CD4-positive, alpha-beta memory T cell (primary cell): ENCODE data around the gene CYTH3. TPM values are rescaled to one million over a fixed set of nuclear protein-coding genes. Genes with fewer than 3 reads are reported as not detected.

Experiments
- CTCF ChIA-PET: fragments of 350-600 bp; sonication (Branson Sonifier 250); formaldehyde crosslinking; loops from one replicate; lab custom pipeline; 2021; ENCODE audit warnings: inconsistent platforms; ENCODE audit not compliant: partially characterized antibody; lab: Charles Lee
- POLR2A ChIA-PET: fragments of 350-600 bp; sonication (Branson Sonifier 250); formaldehyde crosslinking; loops from one replicate; lab custom pipeline; 2021; ENCODE audit not compliant: partially characterized antibody; lab: Charles Lee
- DNase-seq, 5 donors: peaks; one replicate each; pipeline versions ENCODE4 v3.0.0 to v3.0.0-alpha.2; 2020 to 2022; ENCODE audit warnings: mixed read lengths in 1 of 5
- H3K27ac ChIP-seq: one replicate; pipeline ENCODE4 v1.7.0; 2013; ENCODE audit warnings: low read depth, low read length
- H3K27me3 ChIP-seq: 2 replicates; pipeline ENCODE4 v1.7.0; 2013; ENCODE audit warnings: mild to moderate bottlenecking, low read length, moderate library complexity; ENCODE audit not compliant: insufficient read depth
- H3K36me3 ChIP-seq: 2 replicates; pipeline ENCODE4 v1.7.0; 2013; ENCODE audit warnings: mild to moderate bottlenecking, low read length, moderate library complexity; ENCODE audit not compliant: insufficient read depth
- H3K4me1 ChIP-seq: 2 replicates; pipeline ENCODE4 v1.7.0; 2013; ENCODE audit warnings: mild to moderate bottlenecking, low read length, moderate library complexity; ENCODE audit not compliant: insufficient read depth
- H3K4me3 ChIP-seq, 2 donors: one replicate each; pipeline ENCODE4 v1.7.0; 2013; ENCODE audit warnings: low read length in 2 of 2, mild to moderate bottlenecking in 1 of 2
- H3K9me3 ChIP-seq, 2 donors: one replicate each; pipeline ENCODE4 v1.7.0; 2013; ENCODE audit warnings: low read length in 2 of 2, control low read depth in 1 of 2; ENCODE audit not compliant: control insufficient read depth in 1 of 2
- H3K27ac Mint-ChIP-seq, 7 donors: one replicate each; pipeline ENCODE4 v1.8.0; 2020 to 2021; ENCODE audit warnings: mixed read lengths in 7 of 7, mild to moderate bottlenecking in 6 of 7, inconsistent platforms in 3 of 7, moderate library complexity in 3 of 7
- H3K27me3 Mint-ChIP-seq, 2 donors: one replicate each; pipeline ENCODE4 v1.8.0; 2020 to 2021; ENCODE audit warnings: mixed read lengths in 2 of 2
- H3K36me3 Mint-ChIP-seq, 2 donors: one replicate each; pipeline ENCODE4 v1.8.0; 2020 to 2021; ENCODE audit warnings: mixed read lengths in 2 of 2, inconsistent platforms in 1 of 2, mild to moderate bottlenecking in 1 of 2
- H3K4me1 Mint-ChIP-seq, 4 donors: one replicate each; pipeline ENCODE4 v1.8.0; 2020 to 2021; ENCODE audit warnings: mixed read lengths in 4 of 4, mild to moderate bottlenecking in 1 of 4
- H3K4me3 Mint-ChIP-seq, 8 donors: one replicate each; pipeline ENCODE4 v1.8.0; 2020 to 2021; ENCODE audit warnings: mixed read lengths in 8 of 8, mild to moderate bottlenecking in 7 of 8, moderate library complexity in 6 of 8, inconsistent platforms in 3 of 8
- H3K9me3 Mint-ChIP-seq, 8 donors: one replicate each; pipeline ENCODE4 v1.8.0; 2020 to 2021; ENCODE audit warnings: mixed read lengths in 8 of 8, mild to moderate bottlenecking in 5 of 8, inconsistent platforms in 3 of 8, moderate library complexity in 1 of 8
- intact Hi-C: fragments of 100-400 bp; cut with micrococcal nuclease; formaldehyde crosslinking; loops from one replicate; pipeline ENCODE4 v1.15.1; 2023
- polyA plus RNA-seq, 2 donors: library from polyadenylated mRNA; unstranded; fragments of 300-500 nt; fragmentation: Illumina TruSeq; gene quantifications; one replicate each; pipeline ENCODE4 v1.2.3, GENCODE V29; 2021
- total RNA-seq, 2 experiments: library from RNA; stranded (reverse); gene quantifications; one replicate each; pipeline ENCODE4 v1.2.3, GENCODE V29; 2021

The CYTH3 gene
- total and polyA plus RNA-seq, 4 experiments from 2014 or later: 4.0 to 9.1 (median 7.2) TPM

DNA sequence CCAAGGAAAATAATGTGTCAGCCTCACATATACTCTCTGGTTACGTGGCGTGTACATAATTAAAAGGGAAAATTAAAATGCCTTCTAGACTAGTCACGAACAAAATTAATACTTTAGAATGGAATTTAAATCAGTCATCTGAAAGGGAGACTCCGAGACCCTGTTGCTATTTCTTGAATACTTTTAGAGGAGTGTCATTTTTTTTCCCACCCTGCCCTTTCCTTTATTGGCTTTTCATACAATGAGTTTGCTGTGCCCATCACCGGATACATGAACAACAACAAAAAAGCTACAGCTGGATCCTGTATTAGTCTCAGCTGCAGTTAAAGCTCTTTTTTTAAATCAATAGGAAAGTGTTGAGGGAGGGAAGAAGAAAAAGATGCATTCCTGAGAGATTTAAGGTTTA is 20.1 kb downstream of the CYTH3 start:
- POLR2A ChIA-PET: no interaction called here
- Mint-ChIP-seq H3K27me3 (peaks cover 0 to 2% of the 10 kb centered on the region in 2 donors), H3K4me3 (no peak overlapping the region), H3K27ac (no peak overlapping the region), H3K36me3 (no peaks in the 10 kb centered on the region), H3K4me1 (peaks cover 15 to 36% (median 27%) of the 10 kb centered on the region in 4 donors), H3K9me3 (no peaks in the 10 kb centered on the region)
- Histone ChIP-seq H3K4me3 (no peak overlapping the region), H3K36me3 (no peaks in the 10 kb centered on the region), H3K9me3 (no peaks in the 10 kb centered on the region), H3K4me1 (peaks cover 12% of the 10 kb centered on the region), H3K27me3 (no peaks in the 10 kb centered on the region), H3K27ac (no peak overlapping the region)
- CTCF ChIA-PET: no interaction called here
- intact Hi-C loops: no loop called here
- DNase-seq: no peak

DNA sequence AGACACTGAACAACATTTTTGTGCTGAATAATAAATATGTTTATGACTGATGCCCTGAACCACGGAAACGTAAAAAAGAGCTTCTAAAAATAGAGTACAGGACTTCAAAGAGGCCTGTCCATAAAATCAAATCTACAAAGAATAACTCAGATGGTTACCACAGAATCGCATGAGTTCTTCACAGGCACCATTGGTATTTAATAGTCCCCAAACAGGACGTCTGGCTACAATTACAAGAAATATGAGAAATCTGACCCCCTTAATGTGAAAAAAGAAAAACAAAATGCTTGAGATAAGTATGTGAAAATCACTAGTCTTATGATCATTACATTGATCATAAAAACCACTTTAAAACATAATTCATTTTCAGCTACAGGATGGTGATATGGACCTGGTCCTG is 20.8 kb downstream of the CYTH3 start:
- peaks cover 5% of the 10 kb centered on the region for H3K4me1 ChIP-seq
- H3K36me3 ChIP-seq: no peaks in the 10 kb centered on the region
- DNase-seq: no peak
- CTCF ChIA-PET: interaction anchor here (0.7 kb wide), 1 partner anchor 9 kb away, joined by 4 read pairs; no protein-coding TSS in a partner anchor
- no peak overlapping the region for H3K4me3 ChIP-seq
- no peak overlapping the region for H3K4me3 Mint-ChIP-seq
- no peaks in the 10 kb centered on the region for H3K36me3 Mint-ChIP-seq
- H3K9me3 ChIP-seq: no peaks in the 10 kb centered on the region
- intact Hi-C loops: no loop called here
- H3K27ac ChIP-seq: no peak overlapping the region
- H3K27me3 Mint-ChIP-seq: peaks cover 0 to 2% of the 10 kb centered on the region in 2 donors
- no peak overlapping the region for H3K27ac Mint-ChIP-seq
- H3K4me1 Mint-ChIP-seq: peaks cover 8 to 29% (median 20%) of the 10 kb centered on the region in 4 donors
- POLR2A ChIA-PET: no interaction called here
- no peaks in the 10 kb centered on the region for H3K9me3 Mint-ChIP-seq
- H3K27me3 ChIP-seq: no peaks in the 10 kb centered on the region

DNA sequence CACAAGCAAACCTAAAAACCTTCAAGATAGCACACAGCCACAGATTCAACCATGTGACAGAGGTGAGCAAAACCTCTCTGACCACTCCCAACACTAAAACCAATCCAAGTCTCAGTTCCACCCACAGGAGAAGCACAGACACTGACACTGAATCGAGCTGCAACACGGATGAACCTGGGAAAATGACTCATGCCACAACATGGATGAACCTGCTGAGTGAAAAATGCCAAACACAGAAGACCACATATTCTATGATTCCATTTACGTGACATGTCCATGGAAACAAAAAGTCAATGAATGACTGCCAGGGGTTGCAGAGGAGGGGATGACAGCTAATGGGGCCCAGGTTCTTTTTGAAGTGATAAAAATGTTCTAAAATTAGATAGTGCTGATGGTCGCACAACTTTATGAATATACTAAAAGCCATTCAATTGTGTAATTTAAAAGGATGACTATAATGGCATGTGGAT is 22.0 kb downstream of the CYTH3 start:
- no peak overlapping the region for H3K27ac ChIP-seq
- H3K36me3 ChIP-seq: no peaks in the 10 kb centered on the region
- Mint-ChIP-seq H3K4me3 (peak overlapping the region in 2 of 8 donors; percentile 7 to 10), H3K9me3 (no peaks in the 10 kb centered on the region), H3K36me3 (no peaks in the 10 kb centered on the region), H3K27ac (peak overlapping the region in 2 of 7 donors; percentile 22 to 59), H3K4me1 (peaks cover 2 to 19% (median 14%) of the 10 kb centered on the region in 4 donors), H3K27me3 (peaks cover 0 to 2% of the 10 kb centered on the region in 2 donors)
- no peaks in the 10 kb centered on the region for H3K9me3 ChIP-seq
- POLR2A ChIA-PET: no interaction called here
- no peaks in the 10 kb centered on the region for H3K4me1 ChIP-seq
- no peak overlapping the region for H3K4me3 ChIP-seq
- CTCF ChIA-PET: no interaction called here
- no peak for DNase-seq
- intact Hi-C loops: no loop called here
- no peaks in the 10 kb centered on the region for H3K27me3 ChIP-seq

DNA sequence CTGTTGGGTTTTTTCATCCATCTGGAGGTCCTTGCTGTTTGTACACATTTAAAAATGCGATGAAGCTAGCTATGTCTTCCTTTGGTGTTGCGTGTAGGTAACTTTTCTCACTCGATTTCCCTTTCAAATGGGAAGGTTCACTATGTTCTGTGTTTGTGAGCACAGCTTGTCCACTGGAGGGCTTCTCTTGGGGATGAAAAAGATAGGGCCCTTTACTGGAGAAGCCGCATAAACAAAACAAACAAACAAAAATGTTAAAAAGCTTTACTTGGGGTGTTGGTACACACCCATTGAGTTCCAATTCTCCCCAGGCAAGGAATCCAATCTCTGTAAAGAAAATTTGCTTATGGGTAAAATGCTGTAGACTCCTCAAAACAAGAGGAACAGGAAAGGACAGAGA is 23.4 kb downstream of the CYTH3 start:
- intact Hi-C loops: no loop called here
- DNase-seq: no peak
- CTCF ChIA-PET: no interaction called here
- Histone ChIP-seq H3K4me3 (no peak overlapping the region), H3K4me1 (peaks cover 3% of the 10 kb centered on the region), H3K27me3 (no peaks in the 10 kb centered on the region), H3K27ac (no peak overlapping the region), H3K9me3 (no peaks in the 10 kb centered on the region), H3K36me3 (no peaks in the 10 kb centered on the region)
- Mint-ChIP-seq H3K27me3 (no peaks in the 10 kb centered on the region), H3K9me3 (no peaks in the 10 kb centered on the region), H3K27ac (peak overlapping the region in 1 of 7 donors; percentile 20), H3K36me3 (no peaks in the 10 kb centered on the region), H3K4me3 (no peak overlapping the region), H3K4me1 (peaks cover 2 to 15% (median 10%) of the 10 kb centered on the region in 4 donors)
- POLR2A ChIA-PET: no interaction called here

DNA sequence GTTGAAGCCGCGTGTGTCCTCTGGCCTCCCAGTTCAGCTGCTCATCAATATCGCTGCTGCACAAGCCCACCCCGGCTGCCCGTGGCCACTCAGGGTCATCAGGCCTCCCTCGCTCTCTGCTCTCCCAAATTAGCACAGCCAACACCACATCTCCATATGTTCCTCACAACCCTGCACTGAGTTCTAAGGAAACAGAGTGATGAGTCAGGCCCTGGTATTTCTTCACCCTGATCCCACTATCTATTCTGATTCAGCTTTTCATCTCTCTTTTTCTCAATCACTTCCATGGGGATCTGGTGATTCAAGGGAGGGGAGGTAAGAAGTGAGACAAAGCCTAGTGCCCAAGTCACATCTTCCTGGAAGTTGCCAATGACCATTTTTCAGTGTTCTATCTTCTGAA is 23.8 kb downstream of the CYTH3 start:
- Mint-ChIP-seq H3K9me3 (no peaks in the 10 kb centered on the region), H3K4me3 (no peak overlapping the region), H3K36me3 (no peaks in the 10 kb centered on the region), H3K27ac (no peak overlapping the region), H3K27me3 (no peaks in the 10 kb centered on the region), H3K4me1 (peaks cover 2 to 15% (median 10%) of the 10 kb centered on the region in 4 donors)
- ChIA-PET POLR2A (no interaction called here), CTCF (no interaction called here)
- Histone ChIP-seq H3K27ac (no peak overlapping the region), H3K4me1 (peaks cover 4% of the 10 kb centered on the region), H3K27me3 (no peaks in the 10 kb centered on the region), H3K36me3 (no peaks in the 10 kb centered on the region), H3K4me3 (no peak overlapping the region), H3K9me3 (no peaks in the 10 kb centered on the region)
- no peak for DNase-seq
- intact Hi-C loops: no loop called here

DNA sequence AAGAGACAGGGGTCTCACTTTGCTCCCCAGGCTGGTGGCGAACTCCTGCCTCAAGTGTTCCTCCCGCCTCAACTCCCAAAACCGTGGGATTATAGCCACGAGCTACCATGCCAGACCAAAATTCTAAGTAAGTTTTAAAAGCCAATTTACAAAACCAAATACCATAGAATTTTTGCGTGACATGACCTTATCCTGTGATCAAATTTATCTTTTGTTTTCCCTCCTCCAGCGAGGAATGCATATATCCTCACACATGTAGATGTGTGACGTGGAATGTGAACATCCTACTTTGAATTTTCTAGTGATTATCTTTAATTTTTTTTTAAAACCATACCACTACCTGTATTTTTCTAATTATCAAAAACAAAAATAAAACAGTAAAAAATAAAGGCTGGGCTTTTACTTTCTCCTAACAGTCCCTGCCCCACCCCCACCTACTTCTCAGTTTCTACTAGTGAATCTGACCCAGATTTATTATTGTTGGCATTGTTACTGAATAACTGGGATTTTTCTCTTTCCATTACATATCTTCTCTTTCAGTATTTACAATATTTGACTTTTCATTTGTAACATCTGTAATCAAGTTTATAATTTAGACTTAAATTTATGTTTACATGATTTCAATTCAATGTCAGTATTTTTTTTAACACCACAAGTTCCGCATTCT is 26.0 kb downstream of the CYTH3 start:
- Mint-ChIP-seq H3K27me3 (no peaks in the 10 kb centered on the region), H3K4me1 (peaks cover 3 to 13% (median 11%) of the 10 kb centered on the region in 4 donors), H3K27ac (no peak overlapping the region), H3K36me3 (no peaks in the 10 kb centered on the region), H3K4me3 (no peak overlapping the region), H3K9me3 (no peaks in the 10 kb centered on the region)
- POLR2A ChIA-PET: no interaction called here
- no peak overlapping the region for H3K4me3 ChIP-seq
- peaks cover 4% of the 10 kb centered on the region for H3K4me1 ChIP-seq
- H3K9me3 ChIP-seq: no peaks in the 10 kb centered on the region
- DNase-seq: no peak
- intact Hi-C loops: no loop called here
- H3K36me3 ChIP-seq: no peaks in the 10 kb centered on the region
- H3K27ac ChIP-seq: no peak overlapping the region
- H3K27me3 ChIP-seq: no peaks in the 10 kb centered on the region
- CTCF ChIA-PET: interaction anchor here (1.3 kb wide), 1 partner anchor 25 kb away, joined by 6 read pairs; no protein-coding TSS in a partner anchor

DNA sequence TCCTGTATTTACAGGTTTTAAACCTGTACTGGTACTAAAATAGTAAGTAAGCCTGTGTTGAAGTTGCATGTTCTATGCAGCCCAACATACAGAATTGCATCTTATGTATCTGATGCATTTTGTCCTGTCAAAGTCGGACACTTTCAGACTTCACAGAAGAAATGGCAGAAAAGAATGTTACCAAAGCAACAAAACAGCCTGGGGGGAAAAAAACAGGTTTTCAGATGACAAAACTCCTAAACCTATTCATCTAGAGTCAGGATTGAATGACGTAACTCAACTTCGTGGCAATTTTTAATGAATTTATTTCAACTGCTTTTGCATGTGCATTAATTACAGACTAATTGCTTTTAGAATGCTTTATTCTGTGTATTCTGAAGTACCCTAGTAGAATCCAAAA is 28.4 kb downstream of the CYTH3 start:
- H3K9me3 Mint-ChIP-seq: no peaks in the 10 kb centered on the region
- no peaks in the 10 kb centered on the region for H3K36me3 Mint-ChIP-seq
- no peaks in the 10 kb centered on the region for H3K27me3 ChIP-seq
- H3K4me3 Mint-ChIP-seq: no peak overlapping the region
- peaks cover 7% of the 10 kb centered on the region for H3K4me1 ChIP-seq
- DNase-seq: no peak
- no peak overlapping the region for H3K27ac Mint-ChIP-seq
- H3K9me3 ChIP-seq: no peaks in the 10 kb centered on the region
- H3K27me3 Mint-ChIP-seq: no peaks in the 10 kb centered on the region
- CTCF ChIA-PET: interaction anchor here (0.6 kb wide), 1 partner anchor 13 kb away, joined by 3 read pairs; no protein-coding TSS in a partner anchor
- intact Hi-C loops: no loop called here
- H3K4me3 ChIP-seq: no peak overlapping the region
- H3K4me1 Mint-ChIP-seq: peaks cover 7 to 17% (median 14%) of the 10 kb centered on the region in 4 donors
- H3K36me3 ChIP-seq: no peaks in the 10 kb centered on the region
- POLR2A ChIA-PET: no interaction called here
- H3K27ac ChIP-seq: no peak overlapping the region
